HepG2 (cell line): ENCODE data around the gene EPO. TPM values are rescaled to one million over a fixed set of nuclear protein-coding genes. Genes with fewer than 3 reads are reported as not detected.

ENCODE experiments used
- DZIP1 ChIP-seq: sonication (generic); formaldehyde crosslinking; IDR thresholded peaks from 2 replicates; pipeline ENCODE4 v1.5.0; 2020; ENCODE audit warnings: mild to moderate bottlenecking, missing genetic modification reagents
- EZH2 ChIP-seq: conservative IDR thresholded peaks from 2 replicates; pipeline ENCODE4 v1.6.1; 2012; ENCODE audit warnings: mild to moderate bottlenecking, low read depth, low read length, moderate library complexity
- GABPB1 ChIP-seq: IDR thresholded peaks from 2 replicates; pipeline ENCODE4 v1.6.1; 2016; ENCODE audit warnings: mild to moderate bottlenecking, missing genetic modification reagents, moderate library complexity, missing compliant biosample characterization
- MLX ChIP-seq: IDR thresholded peaks from 2 replicates; pipeline ENCODE4 v1.6.1; 2016
- MTERF4 ChIP-seq: sonication (generic); formaldehyde crosslinking; IDR thresholded peaks from 2 replicates; pipeline ENCODE4 v1.8.0; 2023; ENCODE audit warnings: mild to moderate bottlenecking, missing genetic modification reagents
- MXD4 ChIP-seq: IDR thresholded peaks from 2 replicates; pipeline ENCODE4 v1.6.1; 2016; ENCODE audit warnings: mild to moderate bottlenecking, missing biosample characterization, missing genetic modification reagents
- NRL ChIP-seq: sonication (generic); formaldehyde crosslinking; IDR thresholded peaks from 2 replicates; pipeline ENCODE4 v1.5.0; 2020; ENCODE audit warnings: missing genetic modification reagents, mild to moderate bottlenecking, moderate library complexity, borderline replicate concordance
- POLR2G ChIP-seq: fragments of 200-400 bp; formaldehyde crosslinking; IDR thresholded peaks from 2 replicates; pipeline ENCODE4 v1.6.1; 2018; ENCODE audit warnings: mild to moderate bottlenecking, low read depth, low read length, moderate library complexity
- TAF15 ChIP-seq: fragments of 200-400 bp; formaldehyde crosslinking; IDR thresholded peaks from one replicate; pipeline ENCODE4 v1.6.1; 2018; ENCODE audit warnings: mild to moderate bottlenecking, low read depth, low read length; ENCODE audit not compliant: poor library complexity, severe bottlenecking
- U2AF2 ChIP-seq: fragments of 200-400 bp; formaldehyde crosslinking; IDR thresholded peaks from 2 replicates; pipeline ENCODE4 v1.6.1; 2017; ENCODE audit warnings: low read depth, mild to moderate bottlenecking, low read length
- ZFP82 ChIP-seq: sonication (generic); formaldehyde crosslinking; IDR thresholded peaks from 2 replicates; pipeline ENCODE4 v1.5.1; 2020; ENCODE audit warnings: mild to moderate bottlenecking, missing genetic modification reagents, borderline replicate concordance
- ZNF12 ChIP-seq: sonication (generic); formaldehyde crosslinking; IDR thresholded peaks from 2 replicates; pipeline ENCODE4 v1.5.0; 2020; ENCODE audit warnings: missing genetic modification reagents
- ZNF142 ChIP-seq: sonication (generic); formaldehyde crosslinking; IDR thresholded peaks from 2 replicates; pipeline ENCODE4 v1.4.0; 2020; ENCODE audit warnings: missing genetic modification reagents
- ZNF44 ChIP-seq: sonication (generic); formaldehyde crosslinking; IDR thresholded peaks from 2 replicates; pipeline ENCODE4 v1.5.1; 2020; ENCODE audit warnings: mild to moderate bottlenecking, missing genetic modification reagents
- ZNF460 ChIP-seq: sonication (generic); formaldehyde crosslinking; IDR thresholded peaks from 2 replicates; pipeline ENCODE4 v1.5.1; 2020; ENCODE audit warnings: missing genetic modification reagents, mild to moderate bottlenecking, borderline replicate concordance
- ZNF513 ChIP-seq: sonication (generic); formaldehyde crosslinking; conservative IDR thresholded peaks from 2 replicates; pipeline ENCODE4 v1.5.0; 2020; ENCODE audit warnings: missing genetic modification reagents
- ZNF746 ChIP-seq: sonication (generic); formaldehyde crosslinking; IDR thresholded peaks from 2 replicates; pipeline ENCODE4 v1.8.0; 2022; ENCODE audit warnings: mild to moderate bottlenecking, missing genetic modification reagents
- ZSCAN22 ChIP-seq: sonication (generic); formaldehyde crosslinking; IDR thresholded peaks from 2 replicates; pipeline ENCODE4 v1.4.0; 2020; ENCODE audit warnings: mild to moderate bottlenecking, missing genetic modification reagents
- polyA plus RNA-seq, 8 experiments: library from polyadenylated mRNA; depleted of rRNA in 3 of 8; stranded (reverse) in 7 of 8; unstranded in 1 of 8; fragments of >200 nt; fragmentation: Illumina TruSeq in 4 of 8; extraction: Trizol in 4 of 8; gene quantifications; 2 replicates each; pipeline versions ENCODE4 v1.2.1 to v1.2.3, GENCODE V29; 2011 to 2016; ENCODE audit warnings: low read depth in 4 of 8, missing spikeins in 1 of 8, mixed read lengths in 1 of 8; ENCODE audit not compliant: insufficient read depth in 1 of 8
- total RNA-seq, 5 experiments: library from RNA; depleted of rRNA; stranded (reverse); fragments of >200 nt; fragmentation: Illumina TruSeq; extraction: Trizol; gene quantifications; 2 replicates each; pipeline ENCODE4 v1.2.3, GENCODE V29; 2016; ENCODE audit warnings: low read depth in 1 of 5

EPO gene
- total and polyA plus RNA-seq, 2 of the 13 experiments (the other 11 are each of a cell fraction or from before 2014, with no cell fraction given) = 10.3 to 25.7 TPM

GRCh38 chr7:100706672-100707311 is 13.5 kb upstream of the EPO start (continued):
- TF ChIP-seq ZNF142 (CRISPR knock-in tag) (no peak), TAF15 (no peak), ZNF12 (CRISPR knock-in tag) (no peak), ZNF460 (CRISPR knock-in tag) (no peak; the same call in 1 of the 2 replicates), NRL (CRISPR knock-in tag) (peak; percentile 70; the same call in 1 of the 2 replicates), ZNF44 (CRISPR knock-in tag) (no peak), U2AF2 (no peak), ZNF746 (CRISPR knock-in tag) (no peak), ZNF513 (CRISPR knock-in tag) (no peak), MLX (peak; percentile 45; the same call in 1 of the 2 replicates), DZIP1 (CRISPR knock-in tag) (0 out of 2 replicates have a peak, but pooled peaks have one; percentile 19), MXD4 (CRISPR knock-in tag) (no peak), MTERF4 (CRISPR knock-in tag) (no peak), ZFP82 (CRISPR knock-in tag) (no peak; the same call in 1 of the 2 replicates), EZH2 (no peak), ZSCAN22 (CRISPR knock-in tag) (no peak), POLR2G (no peak), GABPB1 (0 out of 2 replicates have a peak, but pooled peaks have one; percentile 35)
